Measurements from ENCODE around the gene EDEM1. TPM values are rescaled to one million over a fixed set of nuclear protein-coding genes. Genes with fewer than 3 reads are reported as not detected.

The EDEM1 gene
- total and polyA plus RNA-seq, 2 donors (not counting 1 experiment from before 2014, with no cell fraction given): 58.3 to 167 TPM

GRCh38 chr3:5138214-5138981, 49.1 kb upstream of the EDEM1 start:
- ATAC-seq (ENCODE audit: low read depth) (no peak), DNase-seq (no peak)
- Mint-ChIP-seq H3K27me3 (no peaks in the 10 kb centered on the region), H3K27ac (peak overlapping the region; percentile 69), H3K4me3 (no peak overlapping the region), H3K4me1 (peaks cover 65% of the 10 kb centered on the region), H3K9me3 (ENCODE audit: insufficient read depth) (peaks cover 3% of the 10 kb centered on the region)
- peaks cover 41 to 46% of the 10 kb centered on the region in 2 donors for H3K4me1 ChIP-seq (ENCODE audit: control insufficient read depth in 2 of 2, insufficient read depth in 2 of 2, low read length in 2 of 2)
- H3K27me3 ChIP-seq (replicated peaks in 1 of 4; ENCODE audit: control extremely low read depth in 1 of 4, control insufficient read depth in 3 of 4, insufficient read depth in 4 of 4, low read length in 3 of 4): no peaks in the 10 kb centered on the region
- WGBS (ENCODE audit: insufficient coverage): 80% methylated on average over 1 of the region's 5 CpGs
- peaks cover 94% of the 10 kb centered on the region for H3K79me2 ChIP-seq (ENCODE audit: control insufficient read depth, insufficient read depth, low read length)
- peak overlapping the region; percentile 14 for H2AFZ ChIP-seq (ENCODE audit: insufficient read depth, low read depth, low read length, poor library complexity, severe bottlenecking)
- H3K4me3 ChIP-seq (ENCODE audit: control extremely low read depth in 1 of 5, extremely low read depth in 1 of 5, insufficient read depth in 1 of 5, low read depth in 2 of 5, low read length in 4 of 5): no peak overlapping the region
- no peak overlapping the region for H3K9ac ChIP-seq (ENCODE audit: low read length)
- no peak overlapping the region for H3K4me2 ChIP-seq (replicated peaks; ENCODE audit: low read depth, low read length, poor library complexity, severe bottlenecking)
- TF ChIP-seq, protein P1, sequence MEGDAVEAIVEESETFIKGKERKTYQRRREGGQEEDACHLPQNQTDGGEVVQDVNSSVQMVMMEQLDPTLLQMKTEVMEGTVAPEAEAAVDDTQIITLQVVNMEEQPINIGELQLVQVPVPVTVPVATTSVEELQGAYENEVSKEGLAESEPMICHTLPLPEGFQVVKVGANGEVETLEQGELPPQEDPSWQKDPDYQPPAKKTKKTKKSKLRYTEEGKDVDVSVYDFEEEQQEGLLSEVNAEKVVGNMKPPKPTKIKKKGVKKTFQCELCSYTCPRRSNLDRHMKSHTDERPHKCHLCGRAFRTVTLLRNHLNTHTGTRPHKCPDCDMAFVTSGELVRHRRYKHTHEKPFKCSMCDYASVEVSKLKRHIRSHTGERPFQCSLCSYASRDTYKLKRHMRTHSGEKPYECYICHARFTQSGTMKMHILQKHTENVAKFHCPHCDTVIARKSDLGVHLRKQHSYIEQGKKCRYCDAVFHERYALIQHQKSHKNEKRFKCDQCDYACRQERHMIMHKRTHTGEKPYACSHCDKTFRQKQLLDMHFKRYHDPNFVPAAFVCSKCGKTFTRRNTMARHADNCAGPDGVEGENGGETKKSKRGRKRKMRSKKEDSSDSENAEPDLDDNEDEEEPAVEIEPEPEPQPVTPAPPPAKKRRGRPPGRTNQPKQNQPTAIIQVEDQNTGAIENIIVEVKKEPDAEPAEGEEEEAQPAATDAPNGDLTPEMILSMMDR (IDR thresholded peaks at IDR 0.05): no peak
- no peak for TF ChIP-seq EZH2 (IDR thresholded peaks at IDR 0.05; ENCODE audit: borderline replicate concordance, insufficient read depth, low read depth, low read length, poor library complexity, severe bottlenecking)
- POLR2A ChIA-PET: interaction anchor here (1.7 kb wide), 1 partner anchor 50 kb away, joined by 4 read pairs; no protein-coding TSS in a partner anchor
- CTCF ChIA-PET: interaction anchor here (0.5 to 2.6 kb wide), 7 partner anchors 15 to 1221 kb away, joined by 3 to 16 read pairs (median 4); no protein-coding TSS in a partner anchor
- H4K20me1 ChIP-seq (ENCODE audit: control insufficient read depth, insufficient read depth, low read length, poor library complexity, severe bottlenecking): peaks cover 39% of the 10 kb centered on the region
- H3K9me3 ChIP-seq (ENCODE audit: control extremely low read depth in 1 of 3, control insufficient read depth in 2 of 3, insufficient read depth in 1 of 3, low read length in 2 of 3): peaks cover 0 to 12% (median 6%) of the 10 kb centered on the region in 3 donors
- intact Hi-C loops (cut with micrococcal nuclease): loop anchor here (5.0 kb wide), 1 partner anchor 289 kb away; no protein-coding TSS in a partner anchor
- H3K27ac ChIP-seq (ENCODE audit: low read length in 2 of 2): peak overlapping the region; percentile 22 to 94
- peaks cover 0 to 9% of the 10 kb centered on the region in 2 experiments for H3K36me3 ChIP-seq (replicated peaks in 1 of 2; ENCODE audit: control extremely low read depth in 1 of 2, control insufficient read depth in 1 of 2, extremely low read depth in 1 of 2, insufficient read depth in 2 of 2, low read length in 1 of 2)

- TF ChIP-seq, protein P1 (IDR thresholded peaks at IDR 0.05): no peak
- no peak for TF ChIP-seq EZH2 (IDR thresholded peaks at IDR 0.05; ENCODE audit: borderline replicate concordance, insufficient read depth, low read depth, low read length, poor library complexity, severe bottlenecking)
- Mint-ChIP-seq H3K4me1 (peaks cover 71% of the 10 kb centered on the region), H3K27me3 (no peaks in the 10 kb centered on the region), H3K27ac (peak overlapping the region; percentile 79), H3K9me3 (ENCODE audit: insufficient read depth) (peaks cover 9% of the 10 kb centered on the region), H3K4me3 (peak overlapping the region; percentile 54)
- H3K9me3 ChIP-seq (ENCODE audit: control extremely low read depth in 1 of 3, control insufficient read depth in 2 of 3, insufficient read depth in 1 of 3, low read length in 2 of 3): peaks cover 1 to 27% (median 8%) of the 10 kb centered on the region in 3 donors
- CTCF ChIA-PET: interaction anchor here (0.7 to 1.6 kb wide), 5 partner anchors 12 to 49 kb away, joined by 3 to 5 read pairs (median 4); no protein-coding TSS in a partner anchor
- 40% methylated on average over 1 of the region's 4 CpGs for WGBS (ENCODE audit: insufficient coverage)
- peaks cover 94% of the 10 kb centered on the region for H3K79me2 ChIP-seq (ENCODE audit: control insufficient read depth, insufficient read depth, low read length)
- no peaks in the 10 kb centered on the region for H3K27me3 ChIP-seq (replicated peaks in 1 of 4; ENCODE audit: control extremely low read depth in 1 of 4, control insufficient read depth in 3 of 4, insufficient read depth in 4 of 4, low read length in 3 of 4)
- DNase-seq: peak; percentile 65
- H2AFZ ChIP-seq (ENCODE audit: insufficient read depth, low read depth, low read length, poor library complexity, severe bottlenecking): no peak overlapping the region
- peak; percentile 55 for ATAC-seq (ENCODE audit: low read depth)
- H3K4me1 ChIP-seq (ENCODE audit: control insufficient read depth in 2 of 2, insufficient read depth in 2 of 2, low read length in 2 of 2): peaks cover 41 to 46% of the 10 kb centered on the region in 2 donors
- peak overlapping the region; percentile 15 to 69 for H3K27ac ChIP-seq (ENCODE audit: low read length in 2 of 2)
- no peak overlapping the region for H3K9ac ChIP-seq (ENCODE audit: low read length)
- peak overlapping the region; percentile 47 for H3K4me2 ChIP-seq (replicated peaks; ENCODE audit: low read depth, low read length, poor library complexity, severe bottlenecking)
- intact Hi-C loops (cut with micrococcal nuclease): no loop called here
- H4K20me1 ChIP-seq (ENCODE audit: control insufficient read depth, insufficient read depth, low read length, poor library complexity, severe bottlenecking): peaks cover 58% of the 10 kb centered on the region
- POLR2A ChIA-PET: interaction anchor here (1.1 to 1.3 kb wide), 2 partner anchors 36 to 56 kb away, joined by 3 read pairs; no protein-coding TSS in a partner anchor
- H3K4me3 ChIP-seq (ENCODE audit: control extremely low read depth in 1 of 5, extremely low read depth in 1 of 5, insufficient read depth in 1 of 5, low read depth in 2 of 5, low read length in 4 of 5): no peak overlapping the region
- peaks cover 0 to 9% of the 10 kb centered on the region in 2 experiments for H3K36me3 ChIP-seq (replicated peaks in 1 of 2; ENCODE audit: control extremely low read depth in 1 of 2, control insufficient read depth in 1 of 2, extremely low read depth in 1 of 2, insufficient read depth in 2 of 2, low read length in 1 of 2)
These were observed 47.3 kb upstream of the EDEM1 start for GRCh38 chr3:5140230-5140621.

Data from B cell (primary cell).